ENCODE measurements around the gene UPF2.
"Not testable (repeated sequence)": the region's sequence is repeated elsewhere in the genome, so short reads cannot be mapped to it uniquely, and the experiment has no call there.

The UPF2 gene

GRCh38 chr10:11901454-11901832, 141.2 kb downstream of the UPF2 start:
- no peak for DNase-seq

- DNase-seq: no peak
Measured at GRCh38 chr10:11901036-11901301, 141.6 kb downstream of the UPF2 start.

DNA sequence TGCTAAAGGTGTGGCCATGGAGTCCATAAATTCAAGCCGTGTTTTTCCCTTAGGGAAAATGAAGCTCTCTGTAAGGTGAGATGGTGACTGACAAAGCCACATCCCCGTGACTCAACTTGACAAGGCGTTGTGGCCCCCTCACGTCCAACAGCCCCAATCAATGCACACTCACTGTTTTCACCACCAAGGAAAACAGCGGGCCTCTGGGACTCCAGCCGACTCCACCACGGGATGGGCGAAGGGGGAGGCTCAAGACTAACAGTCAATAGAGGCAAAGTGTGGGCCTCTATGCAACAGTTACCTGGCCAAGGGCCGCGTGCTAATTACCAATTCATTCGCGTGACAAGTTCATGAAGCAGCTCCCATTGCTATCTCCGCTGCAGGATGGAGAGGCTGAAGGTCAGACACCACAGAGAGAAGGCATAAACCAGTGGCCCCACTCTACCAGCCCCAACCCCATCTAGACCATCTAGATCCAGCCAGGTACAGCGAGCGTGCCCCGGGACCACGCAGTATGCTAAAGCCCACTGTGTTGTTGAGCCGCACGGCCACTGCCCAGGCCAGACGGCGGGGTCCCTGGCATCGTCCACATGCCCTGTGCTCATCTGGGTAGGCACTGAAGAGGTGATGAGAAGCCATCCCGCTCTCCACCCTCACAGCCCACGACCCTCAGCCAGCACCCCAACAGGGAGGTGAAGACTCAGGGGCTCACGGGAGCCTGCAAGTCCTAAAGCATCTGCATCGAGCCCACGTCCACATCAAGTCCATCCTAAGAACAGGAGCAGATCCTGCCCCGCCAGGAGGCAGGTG, 143.3 kb downstream of the UPF2 start:
- no peak for DNase-seq

- no peak for DNase-seq
Measured at GRCh38 chr10:11898372-11899066, 144.1 kb downstream of the UPF2 start.

GRCh38 chr10:11898033-11898371, 144.6 kb downstream of the UPF2 start:
- DNase-seq: no peak

GRCh38 chr10:11896549-11897200, 145.9 kb downstream of the UPF2 start:
- no peak for DNase-seq

GRCh38 chr10:11895598-11895997, 147.0 kb downstream of the UPF2 start:
- DNase-seq: no peak

DNA sequence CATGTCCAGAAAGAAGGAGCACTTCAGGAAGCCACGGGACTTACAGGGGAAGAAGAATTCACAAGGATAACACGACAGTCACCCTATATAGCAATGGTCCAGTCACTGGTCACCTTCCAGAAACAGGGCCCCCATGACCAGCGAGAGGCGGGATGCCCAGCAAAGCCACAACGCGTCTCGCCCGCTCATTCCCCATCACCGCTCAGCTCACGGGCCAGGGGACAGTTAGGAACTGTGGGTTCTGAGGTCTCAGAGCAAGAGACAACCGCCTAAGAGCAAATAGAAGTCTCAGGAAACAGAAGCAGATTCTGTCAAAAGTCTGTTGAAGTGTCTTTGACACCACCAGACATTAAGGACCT, 147.5 kb downstream of the UPF2 start:
- DNase-seq: no peak

- no peak for DNase-seq
Measured at GRCh38 chr10:11894381-11895107, 148.1 kb downstream of the UPF2 start.

GRCh38 chr10:11893749-11894278, 148.8 kb downstream of the UPF2 start:
- no peak for DNase-seq

- DNase-seq: no peak
Measured at GRCh38 chr10:11891776-11892486, 150.7 kb downstream of the UPF2 start.

DNA sequence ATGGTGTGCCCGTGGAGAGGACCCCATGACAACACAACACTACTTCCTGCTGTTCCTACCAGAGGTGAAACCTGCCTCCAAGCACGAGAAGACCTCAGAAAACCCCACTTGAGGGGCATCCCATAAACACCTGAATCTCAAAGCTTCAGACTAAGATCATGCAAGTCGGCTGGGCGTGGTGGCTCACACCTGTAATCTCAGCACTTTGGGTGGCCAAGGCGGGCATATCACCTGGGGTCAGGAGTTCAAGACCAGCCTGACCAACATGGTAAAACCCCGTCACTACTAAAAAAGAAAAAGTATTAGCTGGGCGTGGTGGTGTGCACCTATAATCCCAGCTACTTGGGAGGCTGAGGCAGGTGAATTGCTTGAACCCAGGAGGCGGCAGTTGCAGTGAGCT, 153.3 kb downstream of the UPF2 start:
- not testable (repeated sequence) for DNase-seq

- no peak for DNase-seq
Measured at GRCh38 chr10:11887381-11888227, 155.0 kb downstream of the UPF2 start.

DNA sequence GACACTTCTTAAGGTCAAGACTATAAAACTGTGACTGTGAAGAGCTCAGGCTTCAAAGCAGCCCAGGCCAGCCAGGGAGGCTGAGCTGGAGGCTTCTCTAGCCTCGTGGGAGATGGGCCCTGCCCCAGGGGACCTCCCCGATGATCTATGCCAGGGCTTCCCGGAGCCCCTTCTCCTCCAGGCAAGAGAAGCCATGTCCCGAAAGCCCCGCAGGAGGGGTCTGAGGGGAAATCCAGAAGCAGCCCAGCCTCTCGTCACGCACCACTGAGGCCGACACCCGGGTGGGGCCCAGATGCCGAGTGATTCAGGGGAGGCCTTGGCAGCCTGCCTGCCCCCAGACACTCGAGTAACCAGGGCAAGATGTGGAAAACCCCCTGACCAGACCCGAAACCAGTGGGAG, 155.8 kb downstream of the UPF2 start:
- DNase-seq: no peak

- no peak for DNase-seq
Measured at GRCh38 chr10:11886138-11886474, 156.5 kb downstream of the UPF2 start.

GRCh38 chr10:11885437-11886137, 157.0 kb downstream of the UPF2 start:
- no peak for DNase-seq

- no peak for DNase-seq
Measured at GRCh38 chr10:11884706-11885423, 157.7 kb downstream of the UPF2 start.

GRCh38 chr10:11882646-11883375, 159.8 kb downstream of the UPF2 start:
- DNase-seq: no peak

DNA sequence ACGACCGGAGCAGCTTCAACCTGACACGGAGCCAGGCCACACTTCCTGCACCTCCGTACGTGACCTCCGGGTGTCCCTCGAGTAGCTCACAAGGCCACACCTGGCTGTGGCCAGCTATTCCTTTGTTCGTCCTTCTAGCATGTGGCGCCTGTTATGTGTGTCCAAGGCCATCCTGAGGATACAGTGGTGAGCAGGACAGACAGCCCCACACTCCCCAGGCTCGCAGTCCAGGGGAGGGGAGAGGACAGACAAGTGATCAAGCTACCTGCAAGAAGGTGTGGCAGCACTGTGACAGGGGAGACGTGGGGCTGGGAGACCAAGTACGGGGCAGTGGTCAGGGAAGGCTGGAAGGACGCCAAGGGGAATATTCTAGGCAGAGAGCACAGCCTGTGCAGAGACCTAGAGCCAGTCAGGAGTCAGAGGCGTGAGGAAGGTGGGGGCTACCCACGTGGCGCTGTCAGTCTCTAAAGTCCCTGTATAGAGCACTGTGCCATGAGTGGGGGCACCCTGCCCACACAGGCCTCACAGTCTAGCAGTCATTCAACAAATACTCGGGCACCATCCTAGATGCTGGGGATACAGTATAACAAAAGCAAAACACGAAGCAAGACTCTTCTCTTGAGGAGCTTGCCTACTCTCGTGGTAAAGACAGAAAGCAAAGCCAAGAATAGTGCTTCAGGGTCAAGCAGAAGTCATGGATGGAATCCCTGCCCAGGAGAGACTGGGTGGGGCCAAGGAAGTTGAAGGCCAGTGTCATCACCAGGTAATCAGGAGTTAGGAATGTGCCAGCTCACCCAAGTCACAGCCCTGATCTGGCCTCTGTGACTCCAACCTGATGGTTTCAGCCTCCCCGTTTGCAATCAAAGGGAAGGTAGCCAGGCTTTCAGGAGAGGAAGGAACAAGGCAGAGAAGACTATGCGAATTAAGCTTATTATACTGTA, 160.9 kb downstream of the UPF2 start:
- no peak for DNase-seq
